ENCODE measurements around the gene MX2.
"Not testable (repeated sequence)": the region's sequence is repeated elsewhere in the genome, so short reads cannot be mapped to it uniquely, and the experiment has no call there.

Gene MX2

GRCh38 chr21:41387824-41388223 is 26.0 kb downstream of the MX2 start:
- no peak for DNase-seq

- no peak for DNase-seq
Observed at GRCh38 chr21:41388259-41388658, 26.4 kb downstream of the MX2 start.

GRCh38 chr21:41390043-41390639 is 28.3 kb downstream of the MX2 start:
- DNase-seq: no peak

GRCh38 chr21:41393876-41394465 is 32.1 kb downstream of the MX2 start:
- no peak for DNase-seq

DNA sequence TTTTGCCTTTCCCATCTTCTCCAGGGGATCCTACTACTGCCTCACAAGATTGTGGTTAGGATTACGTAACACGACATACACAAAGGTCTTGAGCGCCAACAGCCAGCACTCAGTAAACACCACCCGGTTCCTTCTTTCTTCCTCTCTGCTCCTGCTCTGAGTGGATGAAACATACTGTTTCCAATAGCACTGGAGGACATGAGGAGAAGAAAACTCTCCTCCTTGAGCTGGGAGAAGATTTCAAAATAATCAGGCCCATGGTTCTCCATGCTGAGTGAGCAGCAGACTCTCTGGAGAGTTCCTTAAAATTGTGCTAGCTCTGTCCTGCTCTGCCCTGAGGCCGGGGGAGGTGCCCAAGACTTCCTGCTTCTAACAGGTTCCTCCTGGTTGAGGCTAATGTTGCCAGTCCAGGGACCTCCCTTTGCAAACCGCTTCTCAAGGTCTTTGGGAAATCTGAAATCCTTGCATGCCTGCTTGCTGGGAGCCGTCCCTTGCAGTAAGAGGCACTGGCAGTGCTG is 34.8 kb downstream of the MX2 start:
- no peak for DNase-seq

DNA sequence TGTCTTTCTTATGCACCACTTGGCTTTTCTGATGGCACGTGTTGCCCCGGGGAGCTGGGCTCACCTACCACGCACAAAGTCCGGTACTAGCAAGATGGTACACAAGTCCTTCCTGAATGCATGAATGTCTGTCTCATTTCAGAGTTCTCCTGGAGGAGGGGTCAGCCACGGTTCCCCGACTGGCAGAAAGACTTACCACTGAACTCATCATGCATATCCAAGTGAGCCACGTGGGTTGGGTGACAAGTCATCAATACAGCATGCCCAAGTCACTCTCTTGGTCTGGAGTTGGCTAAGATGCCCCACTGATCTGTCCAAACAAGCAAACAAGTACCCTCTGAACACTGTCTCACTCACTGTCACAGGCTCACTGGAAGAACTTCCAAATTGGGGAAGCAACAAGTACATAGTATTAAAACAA is 35.7 kb downstream of the MX2 start:
- no peak for DNase-seq

DNA sequence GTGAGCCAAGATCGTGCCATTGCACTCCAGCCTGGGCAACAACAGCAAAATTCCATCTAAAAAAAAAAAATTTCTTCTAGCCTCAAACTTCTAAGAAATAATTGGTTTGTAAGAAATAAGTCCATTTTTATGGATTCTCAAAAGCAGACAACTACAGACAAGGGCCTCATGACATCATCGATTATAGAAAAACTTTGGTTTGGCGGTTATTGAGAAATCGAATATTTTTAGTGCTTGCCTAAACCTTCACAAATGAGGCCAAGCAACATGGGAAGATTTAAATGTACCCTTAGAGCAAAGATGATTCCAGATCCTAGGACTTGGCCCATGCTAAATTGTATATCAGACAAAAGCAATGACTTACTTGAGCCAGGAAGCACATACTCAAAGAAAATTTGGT is 36.4 kb downstream of the MX2 start:
- DNase-seq: no peak

GRCh38 chr21:41398831-41399230 is 37.0 kb downstream of the MX2 start:
- no peak for DNase-seq

DNA sequence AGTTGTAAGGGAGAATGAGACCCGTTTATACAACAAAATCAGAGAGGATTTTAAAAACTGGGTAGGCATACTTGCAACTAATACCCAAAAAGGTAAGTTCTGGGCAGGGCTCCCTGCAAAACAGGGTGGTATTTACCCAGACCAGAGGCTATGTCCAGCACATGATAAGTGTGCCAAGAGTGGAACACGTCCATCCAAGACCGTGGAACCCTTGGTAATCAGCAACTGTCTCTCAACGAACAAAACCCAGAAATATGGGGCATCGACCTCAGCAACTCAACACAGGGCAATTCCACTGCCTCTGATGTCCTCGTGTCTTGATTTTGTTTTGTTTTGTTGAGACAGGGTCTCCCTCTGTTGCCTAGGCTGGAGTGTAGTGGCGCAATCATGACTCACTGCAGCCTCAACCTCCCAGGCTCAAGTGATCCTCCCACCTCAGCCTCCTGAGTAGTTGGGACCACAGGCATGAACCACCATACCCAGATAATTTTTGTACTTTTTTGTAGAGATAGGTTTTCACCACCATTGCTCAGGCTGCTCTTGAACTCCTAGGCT is 37.5 kb downstream of the MX2 start:
- no peak for DNase-seq

DNA sequence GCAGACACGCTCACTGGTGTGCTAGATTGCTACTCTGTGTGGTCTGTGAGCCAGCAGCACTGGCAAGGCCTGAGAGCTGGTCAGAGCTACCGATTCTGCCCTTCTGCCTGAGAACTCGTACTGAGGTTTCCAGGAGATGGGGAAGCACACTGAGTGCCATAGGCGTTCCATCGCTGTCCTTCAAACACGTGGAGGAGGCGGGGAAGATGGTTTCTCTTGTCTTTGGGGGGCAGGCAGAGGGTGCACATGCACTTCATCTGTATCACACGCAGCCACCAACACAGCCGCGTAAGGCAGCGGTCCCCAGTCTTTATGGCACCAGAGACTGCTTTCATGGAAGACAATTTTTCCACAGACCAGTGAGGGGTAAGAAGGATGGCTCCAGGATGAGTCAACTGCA is 40.4 kb downstream of the MX2 start:
- DNase-seq: no peak

- no peak for DNase-seq
Observed at GRCh38 chr21:41402796-41403195, 41.0 kb downstream of the MX2 start.

- no peak for DNase-seq
Observed at GRCh38 chr21:41403331-41403730, 41.5 kb downstream of the MX2 start.

DNA sequence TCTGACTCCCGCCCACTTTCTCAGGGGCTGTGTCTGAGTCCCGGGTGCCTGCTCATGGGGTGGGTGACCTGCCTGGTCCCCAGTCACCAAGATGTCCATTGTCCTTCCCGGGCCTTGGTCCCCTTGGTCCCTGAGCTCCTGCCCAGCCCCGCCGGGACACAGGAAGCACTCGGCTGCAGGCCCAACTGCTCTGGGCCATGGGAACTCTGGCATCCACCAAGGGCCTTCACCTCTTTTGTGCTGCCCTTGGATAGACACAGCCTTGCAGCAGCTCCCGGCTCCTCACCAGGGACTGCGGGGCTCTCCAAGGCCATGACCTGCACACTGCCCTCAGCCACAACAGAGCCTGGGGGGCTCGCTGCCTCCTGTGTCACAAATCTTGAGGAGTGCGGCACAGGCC is 42.1 kb downstream of the MX2 start:
- DNase-seq: no peak

DNA sequence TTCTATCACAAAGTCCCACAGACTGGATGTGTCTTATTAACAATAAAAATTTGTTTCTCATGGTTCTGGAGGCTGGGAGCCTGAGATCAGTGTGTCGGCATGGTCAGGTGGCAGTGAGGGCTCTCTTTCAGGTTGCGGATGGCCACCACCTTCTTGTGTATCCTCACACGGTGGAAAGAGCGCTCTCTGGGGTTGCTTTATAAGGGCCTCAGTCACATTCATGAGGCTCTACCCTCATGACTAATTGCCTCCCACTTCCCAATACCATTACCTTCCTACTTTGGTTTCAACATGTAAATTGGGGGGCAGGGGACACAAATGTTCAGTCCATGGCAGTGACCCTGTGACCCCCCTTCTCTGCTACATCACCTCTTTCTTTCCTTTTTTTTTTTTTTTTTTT is 43.5 kb downstream of the MX2 start:
- no peak for DNase-seq

DNA sequence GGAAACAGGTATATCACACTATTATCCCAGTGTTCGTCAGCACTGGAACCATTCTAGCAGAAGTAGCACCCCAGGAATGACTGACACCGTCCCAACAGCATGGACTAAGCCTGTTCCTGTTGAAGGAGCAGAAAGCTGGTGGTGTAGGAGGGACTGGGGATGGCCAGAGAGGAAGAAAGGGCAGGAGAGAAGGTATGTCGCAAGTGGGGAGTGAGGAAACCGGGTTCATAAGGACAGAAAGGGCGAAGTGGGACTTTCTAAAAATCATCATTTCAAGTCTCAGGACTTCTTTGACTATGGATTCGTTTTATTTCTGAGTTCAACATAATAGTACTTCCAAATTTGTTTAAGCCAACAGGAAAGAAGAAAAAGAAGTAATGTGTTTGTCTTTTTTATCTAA is 44.5 kb downstream of the MX2 start:
- no peak for DNase-seq

GRCh38 chr21:41407541-41408460 is 46.0 kb downstream of the MX2 start:
- no peak for DNase-seq

GRCh38 chr21:41410361-41410760 is 48.5 kb downstream of the MX2 start:
- no peak for DNase-seq

DNA sequence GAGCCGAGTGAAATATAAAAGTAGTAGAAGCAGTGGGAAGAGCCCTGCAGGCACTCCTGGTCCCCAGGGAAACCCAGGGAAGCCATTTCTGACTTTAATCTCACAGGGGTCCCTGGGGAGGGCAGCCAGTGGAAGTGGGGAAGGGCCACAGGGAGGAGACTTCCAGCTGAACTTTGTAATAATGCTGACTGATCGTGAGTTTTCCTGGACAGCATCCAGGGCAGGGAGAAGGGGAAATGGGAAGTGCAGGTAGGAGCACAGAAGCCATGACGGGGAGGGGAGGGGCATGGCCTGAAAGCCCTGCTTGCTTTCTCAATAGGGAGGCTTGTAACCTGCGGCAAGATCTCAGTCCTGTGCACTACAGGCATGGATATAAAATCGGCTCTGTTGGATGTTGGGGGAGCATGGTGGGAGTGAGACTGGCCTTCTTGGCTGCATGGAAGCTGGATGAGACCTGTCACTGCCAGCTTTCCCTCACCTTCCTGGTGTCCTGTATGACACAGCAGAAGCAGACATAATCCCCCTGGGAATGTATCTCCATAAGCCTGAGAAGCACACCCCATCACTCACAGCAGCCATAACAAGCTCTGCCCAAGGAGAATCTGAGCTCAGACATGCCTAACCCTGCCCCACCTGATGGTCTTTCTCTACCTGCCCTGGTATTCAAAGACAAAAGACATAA is 49.1 kb downstream of the MX2 start:
- no peak for DNase-seq

DNA sequence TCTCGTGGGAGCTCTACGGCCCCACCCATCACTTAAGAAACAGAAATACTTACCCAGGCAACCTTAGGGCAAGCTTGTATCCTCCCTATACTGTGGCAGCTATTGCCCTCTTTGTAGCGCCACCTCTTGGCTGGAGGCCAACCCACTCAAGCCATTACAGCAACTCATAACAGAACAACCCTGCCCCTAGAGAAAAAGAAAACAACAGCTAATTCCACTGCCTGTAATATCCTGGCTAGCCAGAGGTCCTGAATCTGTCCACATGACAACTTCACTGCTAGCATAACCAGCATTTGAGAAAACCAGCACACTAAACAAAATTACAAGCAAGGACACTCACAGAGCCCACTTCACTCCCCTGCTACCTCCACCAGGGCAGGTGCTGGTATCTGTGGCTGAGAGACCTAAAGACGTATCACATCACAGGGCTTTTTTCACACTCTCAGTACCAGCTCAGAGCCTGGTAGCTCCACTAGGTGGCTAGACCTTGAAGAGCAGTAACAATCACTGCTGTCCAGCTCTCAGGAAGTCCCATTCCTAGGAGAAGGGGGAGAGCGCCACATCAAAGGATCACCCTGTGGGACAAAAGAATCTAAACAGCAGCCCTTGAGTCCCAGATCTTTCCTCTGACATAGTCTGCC is 49.7 kb downstream of the MX2 start:
- no peak for DNase-seq

DNA sequence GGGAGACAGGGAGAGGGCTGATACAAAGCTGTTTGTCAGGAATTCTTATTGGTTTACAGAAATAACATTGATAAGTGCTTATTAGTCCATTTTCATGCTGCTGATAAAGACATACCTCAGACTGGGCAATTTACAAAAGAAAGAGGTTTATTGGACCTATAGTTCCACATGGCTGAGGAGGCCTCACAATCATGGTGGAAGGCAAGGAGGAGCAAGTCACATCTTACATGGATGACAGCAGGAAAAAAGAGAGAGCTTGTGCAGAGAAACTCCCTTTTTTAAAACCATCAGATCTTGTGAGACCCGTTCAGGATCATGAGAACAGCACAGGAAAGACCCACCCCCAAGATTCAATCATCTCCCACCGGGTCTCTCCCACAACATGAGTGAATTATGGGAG is 55.7 kb downstream of the MX2 start:
- not testable (repeated sequence) for DNase-seq

DNA sequence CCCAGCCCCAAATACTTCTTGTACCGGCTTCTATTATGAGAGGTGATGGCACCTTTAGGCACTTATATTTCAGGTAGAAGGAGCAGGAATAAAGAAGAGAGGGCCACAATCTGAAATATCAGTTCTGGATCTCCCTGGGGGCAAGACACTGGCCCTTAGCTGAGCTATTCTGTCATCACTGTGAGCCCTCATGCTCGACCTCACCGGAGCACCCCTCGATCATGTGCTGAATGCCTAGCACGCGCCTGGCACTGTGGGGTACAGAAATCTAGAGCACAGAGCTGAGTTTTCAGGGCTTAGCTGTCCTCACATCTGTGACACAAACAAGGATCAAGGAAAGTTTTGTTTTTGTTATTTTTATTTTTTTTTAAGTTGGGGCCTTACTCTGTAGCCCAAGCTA is 56.6 kb downstream of the MX2 start:
- DNase-seq: no peak

DNA sequence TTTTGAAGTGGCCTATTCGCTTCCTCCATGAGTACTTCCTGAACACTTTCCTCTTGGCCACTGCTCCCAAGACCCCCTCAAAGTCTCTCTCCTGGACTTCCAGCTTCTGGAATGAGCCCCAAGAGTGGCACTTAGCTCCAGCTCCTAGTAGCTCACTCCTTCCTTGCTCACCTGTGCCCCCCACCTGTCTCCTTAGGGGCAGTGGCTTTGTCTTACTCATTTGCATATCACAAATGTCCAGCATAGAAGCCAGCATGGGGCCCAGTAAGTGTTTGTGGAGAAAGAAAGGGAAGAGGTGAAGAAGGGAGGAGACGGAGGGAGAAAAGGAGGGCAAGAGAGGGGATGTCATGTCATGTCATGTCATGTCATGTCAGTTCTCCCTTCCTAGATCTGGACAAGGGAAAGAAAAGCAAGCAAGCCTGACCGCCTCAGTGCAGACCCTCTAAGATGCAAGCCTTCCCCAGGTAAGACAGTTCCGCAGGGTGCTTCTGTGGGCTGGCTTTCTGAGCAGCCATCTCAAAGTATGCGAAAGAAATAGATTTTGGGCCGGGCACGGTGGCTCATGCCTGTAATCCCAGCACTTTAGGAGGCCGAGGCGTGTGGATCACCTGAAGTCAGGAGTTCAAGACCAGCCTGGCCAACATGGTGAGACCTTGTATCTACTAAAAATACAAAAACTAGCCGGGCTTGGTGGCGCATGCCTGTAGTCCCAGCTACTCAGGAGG is 57.3 kb downstream of the MX2 start:
- DNase-seq: no peak
